OCI-LY1 (cell line): ENCODE data around the gene ARHGAP18.
A peak's percentile ranks its signal among the peaks of the same experiment; 100 is the strongest.

Experiments used
- H2AFZ ChIP-seq: fragments of 200-600 bp; sonication (generic), shearing (Covaris generic); 2 replicates; pipeline ENCODE4 v1.6.0; 2014; ENCODE audit warnings: antibody characterized with exemption, mild to moderate bottlenecking, low read length
- H3F3A ChIP-seq: fragments of 200-600 bp; sonication (generic), shearing (Covaris generic); 2 replicates; pipeline ENCODE4 v1.6.0; 2014; ENCODE audit warnings: mild to moderate bottlenecking, antibody characterized with exemption, low read length, moderate library complexity; ENCODE audit not compliant: insufficient read depth
- H3K27ac ChIP-seq: fragments of 200-600 bp; sonication (generic); 2 replicates; pipeline ENCODE4 v1.5.1; 2014; ENCODE audit warnings: low read length, mixed run types, mild to moderate bottlenecking, low read depth; ENCODE audit not compliant: poor library complexity, severe bottlenecking
- H3K27me3 ChIP-seq: fragments of 200-600 bp; sonication (generic); 2 replicates; pipeline ENCODE4 v1.6.0; 2014; ENCODE audit warnings: antibody characterized with exemption, mild to moderate bottlenecking, low read length, moderate library complexity; ENCODE audit not compliant: insufficient read depth
- H3K36me3 ChIP-seq: fragments of 200-600 bp; sonication (generic); 2 replicates; pipeline ENCODE4 v1.6.1; 2014; ENCODE audit warnings: mild to moderate bottlenecking, antibody characterized with exemption, low read length, moderate library complexity, mixed read lengths; ENCODE audit not compliant: insufficient read depth
- H3K4me1 ChIP-seq: fragments of 200-600 bp; sonication (generic); 2 replicates; pipeline ENCODE4 v1.5.1; 2014; ENCODE audit warnings: mild to moderate bottlenecking, low read length, moderate library complexity; ENCODE audit not compliant: insufficient read depth, severe bottlenecking
- H3K4me2 ChIP-seq: fragments of 200-600 bp; sonication (generic), shearing (Covaris generic); 2 replicates; pipeline ENCODE4 v1.6.1; 2014; ENCODE audit warnings: low read length
- H3K4me3 ChIP-seq: fragments of 200-600 bp; sonication (generic); 2 replicates; pipeline ENCODE4 v1.5.1; 2014; ENCODE audit warnings: low read length, low read depth, mild to moderate bottlenecking, mixed read lengths; ENCODE audit not compliant: poor library complexity, severe bottlenecking
- H3K79me2 ChIP-seq: fragments of 200-600 bp; shearing (Covaris generic); 2 replicates; pipeline ENCODE4 v1.6.1; 2016; ENCODE audit warnings: mixed run types, low read length, mixed read lengths; ENCODE audit not compliant: insufficient read depth
- H3K9ac ChIP-seq: fragments of 200-600 bp; sonication (generic), shearing (Covaris generic); 2 replicates; pipeline ENCODE4 v1.6.1; 2014; ENCODE audit warnings: mild to moderate bottlenecking, low read length, mixed read lengths
- H3K9me2 ChIP-seq: fragments of 200-600 bp; sonication (generic), shearing (Covaris generic); 2 replicates; pipeline ENCODE4 v1.6.1; 2014; ENCODE audit warnings: low read depth, mild to moderate bottlenecking, low read length, mixed read lengths
- H3K9me3 ChIP-seq: fragments of 200-600 bp; shearing (Covaris generic); 2 replicates; pipeline ENCODE4 v1.6.1; 2014; ENCODE audit warnings: low read length, mixed read lengths
- H4K20me1 ChIP-seq: fragments of 200-600 bp; sonication (generic), shearing (Covaris generic); 2 replicates; pipeline ENCODE4 v1.6.0; 2016; ENCODE audit warnings: mild to moderate bottlenecking, low read length; ENCODE audit not compliant: insufficient read depth
- CTCF ChIP-seq: fragments of 200-600 bp; sonication (generic), shearing (Covaris generic); IDR thresholded peaks from 2 replicates; pipeline ENCODE4 v1.5.1; 2017; ENCODE audit warnings: mild to moderate bottlenecking, antibody characterized with exemption, low read length, moderate library complexity, mixed read lengths
- EZH2 ChIP-seq: fragments of 200-600 bp; sonication (generic), shearing (Covaris generic); IDR thresholded peaks from 2 replicates; pipeline ENCODE4 v1.8.0; 2017; ENCODE audit warnings: borderline replicate concordance, mixed run types, mild to moderate bottlenecking, antibody characterized with exemption, low read length, moderate library complexity, mixed read lengths

The ARHGAP18 gene

GRCh38 chr6:129645106-129645829 lies 64.7 kb downstream of the ARHGAP18 start:
- H3K4me1 ChIP-seq, result peaks cover 21% of the 10 kb centered on the region
- no peaks in the 10 kb centered on the region for H3F3A ChIP-seq
- H3K4me2 ChIP-seq, result no peak overlapping the region
- H3K9me2 ChIP-seq, result no peaks in the 10 kb centered on the region
- no peak overlapping the region for H3K9ac ChIP-seq
- no peak for TF ChIP-seq CTCF
- TF ChIP-seq EZH2, result no peak
- H3K27me3 ChIP-seq, result no peaks in the 10 kb centered on the region
- H3K79me2 ChIP-seq, result no peaks in the 10 kb centered on the region
- no peaks in the 10 kb centered on the region for H3K9me3 ChIP-seq
- no peaks in the 10 kb centered on the region for H4K20me1 ChIP-seq
- no peak overlapping the region for H2AFZ ChIP-seq
- H3K4me3 ChIP-seq, result no peak overlapping the region
- H3K27ac ChIP-seq, result peak overlapping the region; percentile 35
- H3K36me3 ChIP-seq, result no peaks in the 10 kb centered on the region

- H2AFZ ChIP-seq, result no peak overlapping the region
- TF ChIP-seq EZH2, result no peak
- no peak for TF ChIP-seq CTCF
- no peaks in the 10 kb centered on the region for H3F3A ChIP-seq
- H3K9ac ChIP-seq, result no peak overlapping the region
- no peaks in the 10 kb centered on the region for H3K79me2 ChIP-seq
- no peak overlapping the region for H3K4me3 ChIP-seq
- no peaks in the 10 kb centered on the region for H3K36me3 ChIP-seq
- H3K4me1 ChIP-seq, result peaks cover 21% of the 10 kb centered on the region
- no peaks in the 10 kb centered on the region for H3K9me3 ChIP-seq
- no peak overlapping the region for H3K4me2 ChIP-seq
- no peaks in the 10 kb centered on the region for H3K9me2 ChIP-seq
- no peak overlapping the region for H3K27ac ChIP-seq
- H3K27me3 ChIP-seq, result no peaks in the 10 kb centered on the region
- H4K20me1 ChIP-seq, result no peaks in the 10 kb centered on the region
Measured at GRCh38 chr6:129644567-129645015, 65.4 kb downstream of the ARHGAP18 start.

- Histone ChIP-seq H3K79me2 (no peaks in the 10 kb centered on the region), H2AFZ (no peak overlapping the region), H3K27me3 (no peaks in the 10 kb centered on the region), H3K4me1 (peaks cover 21% of the 10 kb centered on the region), H3K36me3 (no peaks in the 10 kb centered on the region), H3K27ac (no peak overlapping the region), H4K20me1 (no peaks in the 10 kb centered on the region), H3K9me2 (no peaks in the 10 kb centered on the region), H3K4me3 (no peak overlapping the region), H3K9ac (no peak overlapping the region), H3F3A (no peaks in the 10 kb centered on the region), H3K9me3 (no peaks in the 10 kb centered on the region), H3K4me2 (no peak overlapping the region)
- TF ChIP-seq EZH2 (no peak), CTCF (no peak)
Measured at GRCh38 chr6:129643968-129644367, 66.0 kb downstream of the ARHGAP18 start.
